OCI-LY3 (cell line): ENCODE measurements around the gene FRMPD2.

Source experiments
- CTCF ChIP-seq: fragments of 200-600, 300-600 bp; sonication (generic); IDR thresholded peaks from 2 replicates; pipeline ENCODE4 v1.5.1; 2014; ENCODE audit warnings: antibody characterized with exemption, low read length, low read depth
- EZH2phosphoT487 ChIP-seq: fragments of 200-600 bp; shearing (Covaris generic); IDR thresholded peaks from 2 replicates; pipeline ENCODE4 v1.6.1; 2018; ENCODE audit warnings: antibody characterized with exemption, mixed run types, low read depth

GRCh38 chr10:48287417-48288391 lies 13.2 kb upstream of the FRMPD2 start:
- TF ChIP-seq CTCF (no peak), EZH2phosphoT487 (no peak)
